HCT116 (cell line): Measurements from ENCODE around the gene RIMBP2. TPM values are rescaled to one million over a fixed set of nuclear protein-coding genes. Genes with fewer than 3 reads are reported as not detected.

ENCODE experiments used
- ATAC-seq: fragments of 200-7000 bp; cut with Tn5 transposase; 2 replicates; pipeline ENCODE4 v1.9.1; 2020; ENCODE audit warnings: mild to moderate bottlenecking, moderate library complexity
- BruUV-seq: library from RNA; stranded (reverse); fragments of 400-500 nt; replicated peaks from 2 replicates; lab custom pipeline; 2021; lab: Mats Ljungman, UMichigan
- CTCF ChIA-PET: fragments of 300-600 bp; sonication (Branson Sonifier 250); formaldehyde crosslinking; loops from one replicate; lab custom pipeline; 2021; ENCODE audit warnings: antibody characterized with exemption; lab: Charles Lee
- POLR2A ChIA-PET: fragments of 300-600, 350-600 bp; sonication (Branson Sonifier 250); formaldehyde crosslinking; loops from one replicate; lab custom pipeline; 2021; ENCODE audit warnings: antibody characterized with exemption; lab: Charles Lee
- RAD21 ChIA-PET, 2 experiments: fragments of 300-600 bp; sonication (Branson Sonifier 250); formaldehyde crosslinking; loops; one replicate each; lab custom pipeline; 2023; ENCODE audit warnings: low total read pairs in 2 of 2; ENCODE audit not compliant: uncharacterized antibody in 2 of 2, unreplicated experiment in 2 of 2, low non-redundant PET in 1 of 2; lab: Charles Lee
- DNase-seq: peaks from one replicate; pipeline ENCODE4 v3.0.0-alpha.2; 2010; ENCODE audit warnings: low read depth, low spot score
- H2AFZ ChIP-seq: fragments of 200-600 bp; shearing (Covaris generic), sonication (generic); 2 replicates; pipeline ENCODE4 v1.6.1; 2017; ENCODE audit warnings: low read depth, mixed run types, mixed read lengths, antibody characterized with exemption, low read length; ENCODE audit not compliant: poor library complexity, severe bottlenecking
- H3K27ac ChIP-seq: 2 replicates; pipeline ENCODE4 v1.5.1; 2012; ENCODE audit warnings: low read depth, low read length
- H3K27me3 ChIP-seq: fragments of 200-600 bp; sonication (generic); 2 replicates; pipeline ENCODE4 v1.6.1; 2016; ENCODE audit warnings: mixed run types, low read length, mixed read lengths; ENCODE audit not compliant: insufficient read depth
- H3K36me3 ChIP-seq, 2 experiments: fragments of 200-500 bp in 1 of 2; fragments of 200-600 bp in 1 of 2; sonication (Bioruptor generic) in 1 of 2; sonication (generic) in 1 of 2; 2 replicates each; pipeline versions ENCODE4 v1.5.1 to v1.6.1; 2014 to 2016; ENCODE audit warnings: low read length in 2 of 2, inconsistent platforms in 1 of 2, mixed read lengths in 1 of 2, mixed run types in 1 of 2; ENCODE audit not compliant: insufficient read depth in 2 of 2, control insufficient read depth in 1 of 2
- H3K4me1 ChIP-seq, 2 experiments: fragments of 200-600 bp in 1 of 2; sonication (generic) in 1 of 2; 2 replicates each; pipeline versions ENCODE4 v1.5.1 to v1.6.1; 2012 to 2017; ENCODE audit warnings: low read length in 2 of 2, inconsistent platforms in 1 of 2, mild to moderate bottlenecking in 1 of 2, mixed read lengths in 1 of 2, mixed run types in 1 of 2, moderate library complexity in 1 of 2; ENCODE audit not compliant: insufficient read depth in 2 of 2, control insufficient read depth in 1 of 2
- H3K4me2 ChIP-seq: fragments of 200-600 bp; sonication (generic); 2 replicates; pipeline ENCODE4 v1.6.1; 2017; ENCODE audit warnings: mixed run types, low read length, mixed read lengths
- H3K4me3 ChIP-seq, 2 experiments: fragments of 200-600 bp in 1 of 2; sonication (generic) in 1 of 2; replicated peaks in 1 of 2; 2 replicates each; pipeline ENCODE4 v1.5.1; 2011 to 2016; ENCODE audit warnings: low read length in 2 of 2, control low read depth in 1 of 2, low read depth in 1 of 2, mild to moderate bottlenecking in 1 of 2, mixed read lengths in 1 of 2, mixed run types in 1 of 2
- H3K79me2 ChIP-seq: fragments of 200-600 bp; sonication (generic); 2 replicates; pipeline ENCODE4 v1.6.1; 2017; ENCODE audit warnings: mild to moderate bottlenecking, mixed run types, low read length, moderate library complexity, mixed read lengths; ENCODE audit not compliant: insufficient read depth
- H3K9ac ChIP-seq: fragments of 200-600 bp; sonication (generic); 2 replicates; pipeline ENCODE4 v1.6.1; 2016; ENCODE audit warnings: low read length, mixed read lengths
- H3K9me2 ChIP-seq: fragments of 200-600 bp; sonication (generic), shearing (Covaris generic); 2 replicates; pipeline ENCODE4 v1.6.1; 2017; ENCODE audit warnings: mixed run types, mild to moderate bottlenecking, moderate library complexity; ENCODE audit not compliant: insufficient read depth
- H3K9me3 ChIP-seq, 2 experiments: fragments of 200-500 bp in 1 of 2; fragments of 200-600 bp in 1 of 2; sonication (Bioruptor generic) in 1 of 2; sonication (generic) in 1 of 2; 2 replicates each; pipeline ENCODE4 v1.6.1; 2014 to 2017; ENCODE audit warnings: low read length in 2 of 2, mixed read lengths in 2 of 2, inconsistent platforms in 1 of 2, low read depth in 1 of 2, mild to moderate bottlenecking in 1 of 2, mixed run types in 1 of 2, moderate library complexity in 1 of 2; ENCODE audit not compliant: control insufficient read depth in 1 of 2, insufficient read depth in 1 of 2
- H4K20me1 ChIP-seq: fragments of 200-600 bp; sonication (generic), shearing (Covaris generic); 2 replicates; pipeline ENCODE4 v1.6.1; 2017; ENCODE audit warnings: mixed run types, mild to moderate bottlenecking, moderate library complexity; ENCODE audit not compliant: insufficient read depth
- EZH2 ChIP-seq: fragments of 200-600 bp; sonication (generic); IDR thresholded peaks from 2 replicates; pipeline ENCODE4 v1.6.1; 2017; ENCODE audit warnings: antibody characterized with exemption, mixed run types
- POLR2A ChIP-seq: IDR thresholded peaks from 2 replicates; pipeline ENCODE4 v1.7.0; 2011; ENCODE audit warnings: borderline replicate concordance; ENCODE audit not compliant: insufficient read depth, insufficient read length; ENCODE audit errors: extremely low read depth
- ZBTB33 ChIP-seq: IDR thresholded peaks from 2 replicates; pipeline ENCODE4 v1.6.1; 2011; ENCODE audit warnings: mild to moderate bottlenecking, low read length, moderate library complexity; ENCODE audit not compliant: insufficient replicate concordance; ENCODE audit errors: extremely low read depth
- ZFX ChIP-seq: fragments of 450-650 bp; IDR thresholded peaks from 2 replicates; pipeline ENCODE4 v1.6.1; 2017
- intact Hi-C: fragments of 100-400 bp; cut with micrococcal nuclease; formaldehyde crosslinking; loops from 2 replicates; pipeline ENCODE4 v1.10.0; 2022
- total RNA-seq: library from RNA; stranded (reverse); gene quantifications from one replicate; pipeline ENCODE4 v1.2.1, GENCODE V29; 2021; ENCODE audit not compliant: unreplicated experiment

RIMBP2 gene
- total RNA-seq, 1 experiment from 2014 or later: not detected

GRCh38 chr12:130645751-130646150 lies 70.3 kb downstream of the RIMBP2 start:
- H2AFZ ChIP-seq: no peak overlapping the region
- H3K9me3 ChIP-seq: no peaks in the 10 kb centered on the region
- CTCF ChIA-PET: no interaction called here
- no peak for TF ChIP-seq ZFX
- TF ChIP-seq EZH2: no peak
- no peak for TF ChIP-seq POLR2A
- no peak overlapping the region for H3K4me2 ChIP-seq
- intact Hi-C loops: no loop called here
- DNase-seq (no peak), ATAC-seq (no peak)
- H3K9ac ChIP-seq: no peak overlapping the region
- no peaks in the 10 kb centered on the region for H3K36me3 ChIP-seq
- no peaks in the 10 kb centered on the region for H3K4me1 ChIP-seq
- no peak overlapping the region for H3K27ac ChIP-seq
- BruUV-seq: no TSS peak
- H3K27me3 ChIP-seq: no peaks in the 10 kb centered on the region
- no peak overlapping the region for H3K4me3 ChIP-seq
- H4K20me1 ChIP-seq: no peaks in the 10 kb centered on the region
- no peaks in the 10 kb centered on the region for H3K9me2 ChIP-seq
- no peaks in the 10 kb centered on the region for H3K79me2 ChIP-seq
- POLR2A ChIA-PET: no interaction called here
- RAD21 ChIA-PET: no interaction called here

- Histone ChIP-seq H3K9me3 (no peaks in the 10 kb centered on the region), H3K79me2 (no peaks in the 10 kb centered on the region), H3K27ac (no peak overlapping the region), H3K36me3 (no peaks in the 10 kb centered on the region), H2AFZ (no peak overlapping the region), H3K27me3 (no peaks in the 10 kb centered on the region), H3K4me1 (no peaks in the 10 kb centered on the region), H3K9ac (no peak overlapping the region), H3K9me2 (no peaks in the 10 kb centered on the region), H3K4me3 (no peak overlapping the region), H4K20me1 (no peaks in the 10 kb centered on the region), H3K4me2 (no peak overlapping the region)
- ChIA-PET RAD21 (no interaction called here), POLR2A (no interaction called here), CTCF (no interaction called here)
- intact Hi-C loops: no loop called here
- DNase-seq: no peak
- no peak for TF ChIP-seq ZBTB33
- TF ChIP-seq EZH2: no peak
- TF ChIP-seq ZFX: no peak
- no TSS peak for BruUV-seq
- no peak for ATAC-seq
These were observed 71.5 kb downstream of the RIMBP2 start for GRCh38 chr12:130644566-130644965.
